Esophagus squamous epithelium (tissue), 5 donors: ENCODE results near the gene ADGRF5. TPM values are rescaled to one million over a fixed set of nuclear protein-coding genes. Genes with fewer than 3 reads are reported as not detected.

Experiments
- DNase-seq: peaks from one replicate; lab custom pipeline; 2025; lab: John Stamatoyannopoulos, UW
- H3K27ac ChIP-seq, 4 donors: fragments of 200-600 bp; sonication (generic); one replicate each; pipeline ENCODE4 v1.5.1; 2016 to 2019; ENCODE audit warnings: mild to moderate bottlenecking in 1 of 4
- H3K27me3 ChIP-seq, 4 donors: fragments of 200-600 bp; sonication (generic); 1 replicate in 3 of 4; 2 replicates in 1 of 4; pipeline versions ENCODE4 v1.5.1 to v1.6.0; 2017 to 2021; ENCODE audit warnings: antibody characterized with exemption in 1 of 4
- H3K36me3 ChIP-seq, 3 donors: fragments of 200-600 bp; sonication (generic); one replicate each; pipeline ENCODE4 v1.5.1; 2016 to 2019
- H3K4me1 ChIP-seq, 3 donors: fragments of 200-600 bp; sonication (generic); one replicate each; pipeline ENCODE4 v1.5.1; 2017 to 2019
- H3K4me3 ChIP-seq, 4 donors: fragments of 200-600 bp; sonication (generic); 1 replicate in 3 of 4; 2 replicates in 1 of 4; pipeline ENCODE4 v1.5.1; 2016 to 2019; ENCODE audit warnings: mild to moderate bottlenecking in 2 of 4, moderate library complexity in 1 of 4
- H3K9me3 ChIP-seq, 3 donors: fragments of 200-600 bp; sonication (generic); one replicate each; pipeline ENCODE4 v1.5.1; 2016 to 2019
- CTCF ChIP-seq, 6 experiments: fragments of 450-650 bp in 4 of 6; fragments of 200-600 bp in 2 of 6; sonication (generic) in 2 of 6; IDR thresholded peaks; one replicate each; pipeline ENCODE4 v1.5.1; 2016 to 2019; ENCODE audit warnings: antibody characterized with exemption in 6 of 6, mild to moderate bottlenecking in 4 of 6, moderate library complexity in 4 of 6
- POLR2A ChIP-seq, 4 donors: fragments of 450-650 bp; IDR thresholded peaks; one replicate each; pipeline ENCODE4 v1.6.1; 2017; ENCODE audit warnings: antibody characterized with exemption in 4 of 4, mild to moderate bottlenecking in 4 of 4, moderate library complexity in 3 of 4
- whole genome bisulfite sequencing, 2 donors: methylation state at CpG; one replicate each; pipeline ENCODE4 v1.1.5; 2018; 5-methylcytosine and 5-hydroxymethylcytosine counted together
- intact Hi-C: fragments of 100-400 bp; cut with DNase I; formaldehyde crosslinking; loops from one replicate; pipeline ENCODE4 v1.15.0; 2022
- total RNA-seq, 4 donors: library from RNA; depleted of rRNA; stranded (reverse); fragments of >200 nt; gene quantifications; one replicate each; pipeline ENCODE4 v1.1.0, GENCODE V29; 2016
- donor health status: DM: yes; HTN: yes; CAD: no.

Gene ADGRF5
- total RNA-seq, 4 donors from 2014 or later = 1.1 to 9.5 (median 4.0) TPM

- Histone ChIP-seq H3K27me3 (no peaks in the 10 kb centered on the region), H3K4me1 (no peaks in the 10 kb centered on the region), H3K27ac (no peak overlapping the region), H3K36me3 (no peaks in the 10 kb centered on the region), H3K9me3 (no peaks in the 10 kb centered on the region), H3K4me3 (no peak overlapping the region)
- intact Hi-C loops = no loop called here
- DNase-seq = no peak
- no peak for TF ChIP-seq POLR2A (IDR thresholded peaks at IDR 0.05)
Observed at GRCh38 chr6:46963039-46963438, 41.3 kb upstream of the ADGRF5 start.

DNA sequence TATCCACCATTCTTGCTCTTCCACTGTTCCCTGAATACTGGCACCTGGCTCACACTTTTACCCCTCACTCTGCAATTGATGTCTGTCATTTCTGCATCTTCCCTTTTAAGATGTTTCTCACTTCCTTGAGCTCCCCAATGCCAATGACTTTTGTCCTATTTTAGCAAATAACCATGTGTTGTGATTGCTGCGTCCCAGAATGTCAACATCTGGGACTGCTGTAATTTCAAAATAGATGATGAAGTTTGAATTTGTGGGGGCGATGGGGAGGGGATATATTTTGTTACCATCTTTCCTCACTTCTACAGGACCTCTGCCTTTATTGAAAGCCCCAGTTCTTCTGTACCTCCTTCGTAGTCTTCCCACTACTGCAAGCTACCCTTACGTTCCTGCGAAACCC is 40.0 kb upstream of the ADGRF5 start:
- TF ChIP-seq CTCF (IDR thresholded peaks at IDR 0.05) = no peak
- no peak for TF ChIP-seq POLR2A (IDR thresholded peaks at IDR 0.05)
- no peaks in the 10 kb centered on the region for H3K27me3 ChIP-seq
- DNase-seq = no peak
- no peaks in the 10 kb centered on the region for H3K4me1 ChIP-seq
- intact Hi-C loops = no loop called here
- H3K4me3 ChIP-seq = no peak overlapping the region
- no peak overlapping the region for H3K27ac ChIP-seq
- H3K9me3 ChIP-seq = no peaks in the 10 kb centered on the region
- H3K36me3 ChIP-seq = no peaks in the 10 kb centered on the region
- 91 to 93% methylated on average over 5 of the region's 5 CpGs for WGBS, 2 donors

GRCh38 chr6:46961232-46961631 is 39.5 kb upstream of the ADGRF5 start:
- no peaks in the 10 kb centered on the region for H3K9me3 ChIP-seq

GRCh38 chr6:46959419-46959818 is 37.7 kb upstream of the ADGRF5 start:
- DNase-seq = no peak
- Histone ChIP-seq H3K4me3 (no peak overlapping the region), H3K36me3 (no peaks in the 10 kb centered on the region), H3K27ac (no peak overlapping the region), H3K27me3 (peaks cover 0 to 7% (median 0%) of the 10 kb centered on the region in 4 donors), H3K9me3 (no peaks in the 10 kb centered on the region), H3K4me1 (peaks cover 0 to 11% (median 0%) of the 10 kb centered on the region in 3 donors)
- TF ChIP-seq CTCF (IDR thresholded peaks at IDR 0.05) (no peak), POLR2A (IDR thresholded peaks at IDR 0.05) (no peak)
- intact Hi-C loops = no loop called here

More at GRCh38 chr6:46961232-46961631, 39.5 kb upstream of the ADGRF5 start:
- TF ChIP-seq CTCF (IDR thresholded peaks at IDR 0.05) (no peak), POLR2A (IDR thresholded peaks at IDR 0.05) (no peak)
- H3K27me3 ChIP-seq = no peaks in the 10 kb centered on the region
- H3K4me1 ChIP-seq = no peaks in the 10 kb centered on the region
- intact Hi-C loops = no loop called here
- no peak overlapping the region for H3K4me3 ChIP-seq
- no peak overlapping the region for H3K27ac ChIP-seq
- H3K36me3 ChIP-seq = no peaks in the 10 kb centered on the region
- no peak for DNase-seq

- Histone ChIP-seq H3K4me3 (no peak overlapping the region), H3K4me1 (peaks cover 0 to 12% (median 0%) of the 10 kb centered on the region in 3 donors), H3K9me3 (no peaks in the 10 kb centered on the region), H3K36me3 (no peaks in the 10 kb centered on the region), H3K27me3 (peaks cover 0 to 10% (median 0%) of the 10 kb centered on the region in 4 donors), H3K27ac (no peak overlapping the region)
- intact Hi-C loops = no loop called here
- WGBS, 2 donors = 86 to 98% methylated on average over 6 of the region's 6 CpGs
- TF ChIP-seq CTCF (IDR thresholded peaks at IDR 0.05) (no peak), POLR2A (IDR thresholded peaks at IDR 0.05) (no peak)
- no peak for DNase-seq
Observed at GRCh38 chr6:46956409-46956808, 34.7 kb upstream of the ADGRF5 start.
